HT-29 (cell line): ENCODE results near the gene DTX4. TPM values are rescaled to one million over a fixed set of nuclear protein-coding genes. Genes with fewer than 3 reads are reported as not detected.

Experiments used
- DNase-seq: peaks from one replicate; pipeline ENCODE4 v3.0.0-alpha.2; 2015; ENCODE audit warnings: low spot score
- small RNA-seq: library from RNA; depleted of rRNA; stranded (forward); fragments of <200 nt; gene quantifications from one replicate; pipeline ENCODE3, GENCODE V24; 2014
- total RNA-seq: library from RNA; depleted of rRNA; stranded (reverse); fragments of >200 nt; shearing (Covaris generic); gene quantifications from 2 replicates; pipeline ENCODE4 v1.2.3, GENCODE V29; 2014; rRNA removed

DTX4 gene
- total RNA-seq, 1 experiment from 2014 or later = 22.6 TPM

DNA sequence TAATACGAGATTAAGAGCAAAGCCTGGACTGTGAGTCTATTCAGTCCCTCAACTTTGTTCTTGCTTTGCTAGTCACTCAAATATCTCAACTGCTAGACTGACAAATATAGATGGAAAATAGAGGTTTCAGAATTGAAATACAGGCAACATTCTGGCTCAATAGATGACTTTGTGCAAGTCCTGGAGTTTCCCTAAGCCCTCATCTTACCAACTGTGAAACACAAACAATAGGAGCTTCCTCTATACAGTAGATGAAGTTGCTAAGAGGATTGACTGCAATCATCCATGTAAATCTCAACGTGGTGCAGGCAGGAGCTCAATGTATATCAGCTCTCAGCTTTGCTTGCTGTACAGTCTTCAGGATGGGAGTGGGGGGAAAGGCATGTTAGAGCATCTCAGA lies 47.0 kb downstream of the DTX4 start:
- DNase-seq = no peak

DNA sequence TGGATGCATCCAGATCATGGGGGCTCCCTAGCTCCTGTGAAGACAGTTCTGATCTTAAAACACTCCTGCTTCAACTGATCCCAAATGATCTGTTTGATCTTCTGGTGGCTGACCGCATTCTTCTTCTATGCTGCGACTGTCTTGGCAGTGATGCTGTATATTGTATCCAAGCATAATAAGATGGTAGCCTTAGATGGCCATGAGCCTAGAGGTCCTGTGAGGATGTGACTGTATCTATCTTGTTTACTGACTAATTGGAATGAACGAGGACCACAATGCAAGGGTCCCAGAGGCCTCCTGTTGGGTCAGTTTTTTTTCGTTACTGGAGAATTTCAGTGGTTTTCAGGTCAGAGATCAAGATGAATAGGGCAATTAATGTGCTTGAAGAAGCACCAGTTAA lies 47.9 kb downstream of the DTX4 start:
- no peak for DNase-seq

DNA sequence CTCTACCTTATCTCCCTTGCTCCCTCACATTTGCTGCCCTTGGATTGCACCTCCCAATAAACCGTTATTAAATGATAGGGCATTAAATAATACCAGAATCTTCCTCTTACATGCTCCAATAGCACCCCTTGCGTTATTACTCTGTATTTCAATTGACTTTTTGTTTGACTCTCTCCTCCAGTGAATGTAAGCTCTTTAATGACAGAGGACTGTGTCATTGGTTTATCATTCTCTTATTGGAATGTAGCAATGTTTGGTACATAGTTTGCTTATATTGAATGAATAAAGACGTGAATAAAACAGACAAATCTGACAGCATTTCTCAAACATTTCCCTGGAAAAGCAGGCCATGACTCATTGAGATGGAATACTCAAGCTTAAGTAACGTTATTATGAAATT lies 49.5 kb downstream of the DTX4 start:
- no peak for DNase-seq

DNA sequence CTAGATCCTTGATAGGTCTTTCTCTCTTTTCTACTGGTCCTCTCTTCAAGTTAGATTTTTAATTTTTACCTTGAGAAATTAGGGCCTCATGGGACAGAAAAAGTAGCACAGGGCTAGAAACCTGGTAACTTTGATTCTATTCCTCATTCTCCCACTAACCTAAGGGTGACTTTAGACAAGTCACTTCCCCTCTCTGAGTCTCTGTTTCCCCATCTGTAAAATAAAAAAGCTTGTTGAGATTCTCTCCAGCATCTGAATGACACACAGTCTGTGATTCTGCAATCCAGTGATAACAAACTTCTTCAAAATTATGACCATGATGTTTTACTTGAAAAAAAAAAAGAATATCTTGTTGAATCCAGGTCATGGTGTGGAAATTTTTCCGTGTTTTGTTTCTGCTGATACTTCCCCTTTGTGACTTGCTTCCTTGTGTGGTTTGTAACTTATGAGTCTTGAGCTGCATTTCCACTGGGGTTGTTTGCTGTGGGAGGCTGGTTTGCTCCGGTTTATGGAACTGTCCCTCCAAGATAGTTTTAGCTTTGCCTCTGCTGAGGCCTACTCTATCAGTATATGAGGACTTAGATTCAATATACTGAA lies 50.6 kb downstream of the DTX4 start:
- DNase-seq = no peak

DNA sequence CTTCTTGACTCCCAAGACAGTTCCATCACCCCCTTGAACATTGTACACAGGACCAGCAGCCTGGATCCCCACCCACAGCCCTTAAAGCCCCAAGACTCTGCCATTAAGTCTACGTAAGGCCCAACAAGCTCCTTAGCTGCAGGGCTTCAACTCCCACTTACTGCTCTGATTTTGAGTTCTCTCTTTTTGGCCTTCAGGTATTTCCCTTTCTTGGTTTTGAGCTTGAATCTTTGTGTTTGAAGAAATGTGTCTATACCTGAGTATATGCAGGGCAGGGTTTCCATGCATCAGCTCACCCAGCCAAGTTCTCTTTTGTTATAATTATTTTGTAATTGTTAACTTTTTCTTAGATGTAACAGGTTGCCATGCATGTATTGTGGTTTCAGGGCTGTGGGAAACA lies 51.2 kb downstream of the DTX4 start:
- no peak for DNase-seq

DNA sequence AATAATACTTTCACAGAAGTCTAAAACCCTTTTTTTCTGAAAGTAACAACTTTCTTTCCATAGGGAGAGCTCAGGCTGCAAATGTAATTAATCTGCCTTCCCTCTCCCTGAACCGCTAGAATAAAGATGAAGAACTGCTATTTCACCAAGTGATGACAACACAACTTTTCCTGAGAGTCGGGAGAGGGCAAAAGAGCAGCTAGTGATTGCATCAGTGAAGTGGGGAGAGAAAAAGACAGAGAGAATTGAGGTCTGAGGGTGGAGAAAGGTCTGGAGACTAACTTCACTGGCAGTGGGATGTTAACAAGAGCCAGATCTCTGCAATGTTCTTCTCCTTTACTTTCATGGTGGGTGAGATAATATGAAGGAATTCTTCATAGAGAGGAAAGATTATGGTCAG lies 51.7 kb downstream of the DTX4 start:
- no peak for DNase-seq

DNA sequence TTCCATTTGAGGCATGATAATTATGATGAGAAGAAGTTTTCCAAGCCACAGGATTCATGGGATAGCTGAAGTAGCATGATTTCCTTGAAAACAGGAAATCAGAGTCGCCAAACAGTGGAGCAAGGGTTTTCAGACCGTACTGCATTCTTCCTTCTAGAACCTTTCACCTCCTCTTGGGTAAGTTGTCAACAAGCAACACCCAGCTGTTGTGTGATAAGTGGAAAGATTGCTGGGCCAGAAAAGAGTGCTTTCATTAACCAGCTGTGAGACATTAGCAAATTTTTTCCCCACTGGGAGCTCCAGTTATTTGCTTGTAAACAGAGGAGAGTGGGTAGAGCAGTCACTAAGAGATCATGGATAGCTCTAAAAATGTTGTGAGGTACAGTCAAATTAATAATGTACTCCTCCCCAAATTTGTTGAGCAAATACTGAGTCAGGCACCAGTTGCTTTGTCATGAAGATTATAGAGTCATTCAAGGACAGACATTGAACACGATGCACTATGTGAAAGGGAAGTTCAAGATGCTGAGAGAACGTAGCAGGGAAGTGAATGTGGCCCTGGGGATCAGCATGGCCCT lies 52.5 kb downstream of the DTX4 start:
- peak; percentile 40 for DNase-seq

DNA sequence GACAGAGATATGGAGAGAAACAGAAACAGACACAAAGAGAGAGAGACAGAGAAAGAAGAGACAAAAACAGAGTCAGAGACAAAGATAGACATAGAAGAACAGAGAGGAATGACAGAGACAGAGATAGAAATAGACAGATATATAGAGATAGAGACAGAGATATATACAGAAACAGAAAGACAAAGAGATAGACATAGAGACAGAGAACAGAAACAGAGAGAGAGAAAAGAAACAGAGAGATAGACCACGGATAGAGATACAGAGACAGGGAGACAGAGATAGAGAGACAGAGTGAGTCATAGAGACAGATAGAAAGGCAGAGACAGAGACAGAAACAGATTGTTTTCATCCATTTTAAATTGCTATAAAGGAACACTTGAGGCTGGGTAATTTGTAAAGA lies 53.1 kb downstream of the DTX4 start:
- no peak for DNase-seq

DNA sequence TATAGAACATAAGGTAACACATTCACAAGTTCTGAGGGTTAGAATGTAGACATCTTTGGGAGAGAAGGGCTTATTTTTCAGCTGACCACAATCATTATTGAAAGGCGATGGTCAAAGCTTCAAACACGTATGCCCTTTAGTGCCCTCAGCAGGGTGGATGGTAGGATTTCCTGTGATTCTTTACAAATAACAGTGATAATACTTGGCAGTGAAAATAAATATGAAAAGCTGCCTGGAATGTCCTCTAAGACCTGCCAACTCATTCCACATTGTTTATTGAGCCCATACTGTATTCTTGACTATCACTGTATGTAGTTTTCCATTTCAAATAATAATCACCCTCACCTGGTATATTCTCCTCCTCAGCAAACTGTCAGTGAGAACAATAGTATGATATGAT lies 54.5 kb downstream of the DTX4 start:
- no peak for DNase-seq

DNA sequence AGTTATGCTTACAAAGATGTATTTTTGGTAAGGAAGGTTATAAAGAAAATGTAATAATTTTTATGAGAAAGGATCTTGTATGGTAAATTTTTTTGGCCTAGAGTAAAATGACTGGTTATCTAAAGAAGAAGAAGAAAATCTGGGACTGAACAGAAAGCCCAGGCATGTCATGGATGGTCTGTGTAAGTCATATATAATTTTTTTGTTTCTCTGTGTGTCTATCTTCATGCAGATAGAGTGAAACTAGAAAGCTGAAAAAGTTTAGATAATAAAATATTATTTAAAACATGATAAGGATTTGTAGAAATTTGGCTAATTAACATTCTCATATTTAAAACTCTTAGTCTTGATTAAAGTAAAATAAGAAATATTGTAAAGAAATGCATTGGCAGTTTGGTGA lies 68.4 kb downstream of the DTX4 start:
- no peak for DNase-seq

DNA sequence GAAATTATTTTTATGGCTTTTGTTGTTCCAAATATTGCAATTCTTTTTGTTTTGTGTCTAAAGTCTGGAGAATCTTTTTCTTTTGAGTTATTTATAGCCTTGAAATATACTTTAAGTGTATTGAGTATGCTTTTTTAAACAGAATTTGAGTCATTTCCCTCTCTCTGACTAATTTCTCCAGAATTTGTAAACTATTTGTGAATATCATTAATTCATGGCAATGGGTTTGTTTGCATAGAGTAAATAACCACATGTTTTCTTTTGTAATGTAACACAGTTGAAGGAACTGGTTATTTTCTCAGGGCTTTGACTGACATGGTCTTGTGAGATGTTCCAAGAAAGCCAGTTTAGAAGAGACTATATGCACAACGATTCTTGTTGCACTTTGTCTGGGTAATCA lies 71.7 kb downstream of the DTX4 start:
- no peak for DNase-seq

DNA sequence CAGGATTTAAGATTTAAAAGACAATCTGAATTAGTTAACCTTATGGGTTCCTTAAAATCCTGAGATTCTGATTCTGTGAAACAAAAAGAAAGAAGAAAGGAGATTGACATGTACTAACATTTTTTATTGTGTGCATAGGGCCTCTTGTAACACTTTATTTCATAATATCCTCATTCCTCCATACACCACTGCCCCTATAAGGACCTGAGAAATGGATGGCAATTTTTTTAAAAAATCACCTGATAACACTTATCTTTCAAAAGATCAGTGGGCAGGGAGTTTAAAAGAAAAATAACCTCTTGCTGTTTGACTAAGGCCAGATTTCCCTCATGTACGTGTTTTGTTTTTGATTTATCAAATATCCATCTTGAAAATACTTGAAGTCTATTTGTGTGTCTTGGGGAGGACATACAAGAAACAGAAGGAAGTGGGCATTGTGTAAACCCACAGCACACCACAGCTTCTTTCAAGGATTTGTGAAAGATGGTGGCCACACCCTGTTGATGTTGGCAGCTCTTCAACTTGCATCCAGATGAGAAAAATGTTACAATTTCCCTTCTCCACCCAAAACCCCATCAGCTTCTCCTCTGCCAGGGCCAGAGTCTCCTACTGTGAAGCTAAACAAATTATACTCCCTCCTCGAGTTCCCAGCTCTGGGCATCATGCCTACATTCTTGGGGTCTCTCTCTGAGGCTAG lies 75.7 kb downstream of the DTX4 start:
- DNase-seq = no peak

DNA sequence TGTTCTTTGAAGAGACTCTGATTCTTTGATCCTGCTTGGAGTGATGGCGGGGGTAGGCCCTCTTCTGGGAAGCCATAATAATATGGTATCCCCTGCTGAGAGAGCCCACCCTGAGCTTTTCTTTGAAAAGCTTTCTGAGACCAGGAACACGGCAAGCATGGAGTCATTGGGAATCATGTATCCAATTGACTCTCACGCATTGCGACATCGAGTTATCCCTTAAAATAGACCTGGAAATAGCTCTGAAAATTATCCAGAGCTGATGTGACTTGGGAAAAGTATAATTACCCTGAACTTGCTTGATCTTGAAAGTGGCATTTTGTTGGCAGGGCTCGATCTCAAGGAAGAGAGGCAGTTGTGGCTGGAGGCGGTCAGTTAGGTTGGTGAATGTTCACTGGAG lies 77.6 kb downstream of the DTX4 start:
- no peak for DNase-seq

DNA sequence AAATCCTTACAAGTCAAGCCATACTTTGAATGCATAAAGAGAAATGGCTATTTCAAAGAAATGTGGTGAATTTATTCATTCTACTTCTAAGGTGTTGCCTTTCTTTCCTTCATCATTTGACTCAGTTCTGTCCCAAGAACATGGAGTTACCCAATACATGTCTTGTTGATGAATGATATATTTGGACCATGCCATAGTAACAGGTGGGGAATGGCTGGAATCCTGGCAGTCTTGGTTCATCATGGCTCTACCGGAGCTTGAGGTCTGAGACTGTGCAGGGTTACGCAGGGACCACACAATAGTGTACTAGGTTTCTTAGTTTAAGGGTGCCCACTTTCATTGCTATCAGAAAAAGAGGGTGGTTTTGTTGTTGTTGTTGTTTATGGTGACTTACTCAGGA lies 81.1 kb downstream of the DTX4 start:
- no peak for DNase-seq

DNA sequence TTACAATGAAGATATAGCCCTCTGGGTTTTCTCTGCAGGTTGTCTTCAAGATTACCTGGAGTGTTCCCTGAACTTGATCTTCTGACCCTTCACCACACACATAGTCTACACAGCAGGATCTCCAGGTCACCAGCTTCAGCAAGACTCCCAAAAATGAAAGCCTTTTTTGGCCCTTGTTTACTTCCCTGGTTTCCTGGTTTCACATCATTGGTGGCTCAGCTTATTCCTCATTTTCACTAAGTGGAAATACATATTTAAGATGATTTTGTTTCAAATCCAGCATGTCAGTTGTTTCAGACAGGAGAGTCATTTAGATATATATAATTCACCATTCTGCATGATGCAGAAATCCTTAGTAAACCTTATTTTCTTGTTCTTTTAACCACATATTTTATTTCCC lies 82.4 kb downstream of the DTX4 start:
- DNase-seq = no peak

DNA sequence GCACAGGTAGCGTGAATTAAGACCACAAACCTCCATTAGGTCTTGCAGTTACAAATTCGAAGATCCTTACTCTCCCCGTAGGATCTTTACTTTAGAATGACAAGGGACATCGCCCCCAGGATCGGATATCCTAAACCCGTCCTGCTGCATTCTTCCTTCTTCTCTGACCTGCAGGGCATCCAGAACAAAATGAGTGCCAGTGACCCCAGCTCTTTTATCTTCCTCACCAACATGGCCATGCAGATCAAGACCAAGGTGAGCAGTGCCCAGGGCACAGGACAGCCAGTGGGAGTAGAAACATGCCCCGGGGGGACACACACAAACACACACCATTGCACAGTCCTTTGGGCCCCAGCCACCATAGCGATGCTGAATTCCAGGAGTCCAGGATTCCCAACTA lies 83.3 kb downstream of the DTX4 start:
- no peak for DNase-seq

Small RNAs within 50 kb of the gene (small RNA-seq; reads per million reads assigned to genes)
- not detected for gene RN7SL42P

Other genes starting within 250 kb of the DTX4 start
- gene GLYATL1, start 232.6 kb upstream of the DTX4 start, total RNA-seq = not detected in 2 replicates
- gene GLYATL1B, start 85.8 kb upstream of the DTX4 start, total RNA-seq = not detected in 2 replicates
- 19.5 and 21.0 TPM in 2 replicates for gene FAM111B, start 64.9 kb upstream of the DTX4 start, total RNA-seq
- gene FAM111A, start 29.3 kb upstream of the DTX4 start, total RNA-seq = 43.6 and 51.9 TPM in 2 replicates
- gene MPEG1, start 40.8 kb downstream of the DTX4 start, total RNA-seq = not detected in 2 replicates
- gene OR5AN1, start 186.8 kb downstream of the DTX4 start, total RNA-seq = not detected in 2 replicates